WI38 (cell line): Measurements from ENCODE around the gene TBXA2R.

Source experiments
- H3K4me3 ChIP-seq: 2 replicates; pipeline ENCODE4 v1.5.1; 2011; ENCODE audit warnings: low read depth, mild to moderate bottlenecking, control low read depth, low read length
- TF ChIP-seq, protein P1 (sequence below): IDR thresholded peaks from 2 replicates; pipeline ENCODE4 v1.5.1; 2012; ENCODE audit warnings: low read depth, mild to moderate bottlenecking, control low read depth, low read length

The TBXA2R gene

DNA sequence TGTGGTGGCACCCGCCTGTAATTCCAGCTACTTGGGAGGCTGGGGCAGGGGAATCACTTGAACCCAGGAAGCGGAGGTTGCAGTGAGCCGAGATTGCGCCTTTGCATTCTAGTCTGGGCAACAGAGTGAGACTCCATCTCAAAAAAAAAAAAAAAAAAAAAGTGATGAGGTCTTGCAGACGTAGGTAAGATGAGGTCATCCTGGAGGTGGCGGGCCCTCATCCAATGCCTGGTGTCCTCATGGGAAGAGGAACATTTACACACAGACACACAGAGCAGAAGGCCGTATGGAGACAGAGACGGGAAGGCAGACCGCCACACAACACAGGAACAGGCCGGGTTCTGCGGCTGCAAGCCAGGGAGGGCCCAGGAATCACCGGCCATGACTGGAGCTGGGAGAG is 15.5 kb upstream of the TBXA2R start:
- no peak overlapping the region for H3K4me3 ChIP-seq
- TF ChIP-seq, protein P1, sequence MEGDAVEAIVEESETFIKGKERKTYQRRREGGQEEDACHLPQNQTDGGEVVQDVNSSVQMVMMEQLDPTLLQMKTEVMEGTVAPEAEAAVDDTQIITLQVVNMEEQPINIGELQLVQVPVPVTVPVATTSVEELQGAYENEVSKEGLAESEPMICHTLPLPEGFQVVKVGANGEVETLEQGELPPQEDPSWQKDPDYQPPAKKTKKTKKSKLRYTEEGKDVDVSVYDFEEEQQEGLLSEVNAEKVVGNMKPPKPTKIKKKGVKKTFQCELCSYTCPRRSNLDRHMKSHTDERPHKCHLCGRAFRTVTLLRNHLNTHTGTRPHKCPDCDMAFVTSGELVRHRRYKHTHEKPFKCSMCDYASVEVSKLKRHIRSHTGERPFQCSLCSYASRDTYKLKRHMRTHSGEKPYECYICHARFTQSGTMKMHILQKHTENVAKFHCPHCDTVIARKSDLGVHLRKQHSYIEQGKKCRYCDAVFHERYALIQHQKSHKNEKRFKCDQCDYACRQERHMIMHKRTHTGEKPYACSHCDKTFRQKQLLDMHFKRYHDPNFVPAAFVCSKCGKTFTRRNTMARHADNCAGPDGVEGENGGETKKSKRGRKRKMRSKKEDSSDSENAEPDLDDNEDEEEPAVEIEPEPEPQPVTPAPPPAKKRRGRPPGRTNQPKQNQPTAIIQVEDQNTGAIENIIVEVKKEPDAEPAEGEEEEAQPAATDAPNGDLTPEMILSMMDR, result no peak

DNA sequence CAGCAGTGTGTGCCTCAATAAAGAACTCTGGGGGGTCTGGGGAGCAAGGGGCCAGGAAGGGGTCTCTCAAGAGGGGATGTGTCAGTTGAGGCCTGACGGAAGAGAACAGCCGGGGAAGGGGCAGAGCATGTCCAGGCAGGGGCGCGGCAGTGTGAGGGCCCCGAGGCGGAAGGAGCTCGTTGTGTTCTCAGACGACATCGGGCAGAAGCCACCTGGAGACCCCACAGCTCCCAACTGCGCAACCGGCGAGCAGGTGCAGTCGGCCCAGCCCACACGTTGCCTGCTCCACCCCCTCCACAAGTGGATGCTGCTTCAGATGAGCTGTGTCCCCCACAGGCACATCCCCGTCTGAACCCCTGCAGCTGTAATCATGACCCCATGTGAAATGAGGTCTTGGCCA is 15.0 kb upstream of the TBXA2R start:
- H3K4me3 ChIP-seq, result no peak overlapping the region
- TF ChIP-seq, protein P1, result no peak

DNA sequence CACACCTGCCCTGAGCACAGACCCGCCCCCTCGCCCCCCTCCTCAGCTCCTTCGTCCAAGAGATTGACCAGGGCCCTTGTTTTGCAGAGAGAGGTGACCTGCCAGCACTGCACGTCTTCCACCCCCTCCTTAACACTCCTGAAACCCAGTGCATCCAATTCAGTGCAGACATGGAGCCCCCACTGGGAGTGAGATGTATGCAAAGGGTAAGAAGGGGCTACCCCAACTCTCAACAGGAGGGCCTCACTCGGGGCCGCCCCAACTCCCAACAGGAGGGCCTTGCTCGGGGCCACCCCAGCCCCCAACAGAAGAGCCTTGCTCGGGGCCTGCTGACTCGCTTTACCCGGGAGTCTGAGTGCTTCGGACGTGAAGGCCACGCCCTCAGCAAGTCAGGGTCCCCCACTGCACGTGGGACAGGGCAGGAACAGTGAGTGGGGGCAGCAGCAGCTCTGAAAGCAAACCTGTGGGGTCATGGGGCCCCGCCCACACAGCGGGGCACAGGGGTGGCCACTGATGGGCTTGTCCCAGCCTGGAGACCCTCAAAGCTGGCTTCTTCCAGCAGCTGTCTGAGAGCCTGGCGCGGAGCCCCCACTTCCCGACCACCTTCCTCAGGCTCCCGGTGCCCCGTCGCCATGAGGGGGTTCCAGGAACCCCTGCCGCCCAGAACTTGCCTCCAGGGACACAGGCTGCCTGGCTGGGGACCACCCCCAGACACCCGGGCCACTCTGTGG is 14.3 kb upstream of the TBXA2R start:
- no peak overlapping the region for H3K4me3 ChIP-seq
- TF ChIP-seq, protein P1, result no peak

DNA sequence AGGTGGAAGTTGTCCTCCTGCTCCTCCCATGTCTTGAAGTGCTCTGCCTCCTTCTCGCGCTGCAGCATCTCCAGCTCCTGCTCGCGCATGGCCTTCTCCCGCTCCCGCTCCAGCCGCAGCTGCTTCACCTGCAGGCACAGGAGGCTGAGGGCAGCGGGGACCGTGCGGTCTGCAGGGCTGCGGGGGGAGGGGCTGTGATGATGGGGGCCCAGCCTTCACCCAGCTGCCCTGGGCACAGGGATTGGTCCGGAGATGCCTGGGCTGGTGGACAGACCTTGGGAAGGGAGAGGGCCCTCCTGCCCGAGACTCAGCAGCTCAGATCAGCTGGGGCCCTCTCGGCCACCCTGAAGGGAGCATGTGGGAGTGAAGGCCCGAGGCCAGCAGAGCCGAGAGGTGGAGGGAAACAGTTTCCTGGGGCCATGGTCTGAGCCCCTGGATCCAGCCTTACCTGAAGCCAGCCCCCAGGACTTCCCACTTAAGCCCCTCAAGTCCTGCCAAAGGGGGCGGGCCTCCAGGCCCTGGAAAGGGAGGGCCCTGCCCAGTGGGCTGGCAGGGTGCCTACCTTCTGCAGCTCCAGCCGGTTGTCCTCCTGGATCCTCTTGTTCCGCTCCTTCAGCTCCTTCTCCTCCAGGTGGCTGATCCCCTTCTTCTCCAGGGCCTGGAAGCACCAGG is 13.6 kb upstream of the TBXA2R start:
- TF ChIP-seq, protein P1, result no peak
- H3K4me3 ChIP-seq, result no peak overlapping the region

DNA sequence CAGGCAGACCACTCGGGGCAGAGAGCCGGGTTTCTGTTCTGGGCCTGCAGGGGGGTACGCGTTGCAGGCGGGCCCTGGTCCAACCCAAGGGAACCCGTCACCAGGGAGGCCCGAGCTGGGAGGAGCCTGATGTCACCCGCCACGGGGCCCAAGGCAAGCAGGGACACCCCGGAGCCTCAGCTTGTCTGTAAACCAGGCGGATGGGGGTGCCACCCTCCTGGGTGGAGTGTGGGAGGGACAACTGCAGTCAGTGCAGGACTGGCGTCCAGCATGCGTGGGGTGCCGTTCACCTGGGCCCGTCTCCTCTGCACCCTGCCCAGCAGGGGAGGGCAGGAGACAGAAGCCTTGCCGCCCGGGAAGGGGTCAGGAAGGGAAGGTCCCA is 12.9 kb upstream of the TBXA2R start:
- H3K4me3 ChIP-seq, result no peak overlapping the region
- TF ChIP-seq, protein P1, result no peak

DNA sequence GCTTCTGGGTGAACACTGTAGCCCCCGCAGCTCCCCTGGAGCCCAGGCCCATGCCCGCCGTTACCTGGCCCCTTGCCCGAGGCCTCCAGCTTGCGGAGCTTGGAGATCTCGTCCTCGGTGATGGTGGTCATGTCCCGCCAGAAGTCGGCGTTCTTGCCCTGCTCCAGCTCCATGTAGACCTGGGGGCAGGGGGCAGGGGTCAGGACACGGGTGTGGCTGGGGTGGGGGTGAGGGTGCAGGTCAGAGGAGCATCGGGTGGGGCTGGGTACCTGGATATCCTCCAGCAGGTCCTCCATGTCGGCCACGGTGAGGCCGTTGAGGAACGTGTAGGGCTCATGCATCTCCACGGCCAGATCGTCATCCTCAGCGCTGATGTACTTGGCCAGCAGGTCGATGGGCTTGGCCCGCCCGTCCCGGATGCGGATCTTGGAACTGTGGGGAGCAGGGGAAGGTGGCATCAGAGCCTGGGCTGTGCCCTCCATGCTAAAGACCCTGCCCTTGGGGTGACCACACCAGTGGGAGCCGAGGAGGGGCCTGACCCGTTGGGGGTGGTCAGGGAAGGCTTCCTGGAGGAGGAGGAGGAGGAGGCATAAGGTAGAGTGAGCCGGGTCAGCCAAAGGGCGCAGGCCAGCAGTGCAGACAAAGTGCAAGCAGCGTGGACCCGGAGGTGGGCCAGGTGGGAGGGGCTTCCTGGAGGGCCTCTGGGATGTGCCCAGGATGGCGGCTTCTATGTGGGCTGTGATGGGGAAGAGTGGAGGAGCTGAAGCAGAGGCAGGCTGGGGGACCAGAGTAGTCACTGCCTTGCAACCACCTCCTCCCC is 12.3 kb upstream of the TBXA2R start:
- H3K4me3 ChIP-seq, result no peak overlapping the region
- TF ChIP-seq, protein P1, result no peak
